Neural cell (in vitro differentiated cells): ENCODE measurements around the gene TFDP1. TPM values are rescaled to one million over a fixed set of nuclear protein-coding genes. Genes with fewer than 3 reads are reported as not detected.

Experiments used
- H2AFZ ChIP-seq: fragments of 200-600, 300-800 bp; sonication (generic), shearing (Covaris generic); 2 replicates; pipeline ENCODE4 v1.6.0; 2014; ENCODE audit warnings: low read depth, mild to moderate bottlenecking, antibody characterized with exemption, low read length, moderate library complexity
- H3F3A ChIP-seq: fragments of 200-600 bp; shearing (Covaris generic); 2 replicates; pipeline ENCODE4 v1.6.1; 2016; ENCODE audit warnings: mild to moderate bottlenecking, moderate library complexity, mixed read lengths, antibody characterized with exemption, low read length; ENCODE audit not compliant: insufficient read depth, poor library complexity, severe bottlenecking
- H3K27ac ChIP-seq: fragments of 200-600, 300-800 bp; sonication (generic), shearing (Covaris generic); 2 replicates; pipeline ENCODE4 v1.5.1; 2014; ENCODE audit warnings: mild to moderate bottlenecking, low read length, moderate library complexity
- H3K27me3 ChIP-seq: fragments of 300-800, 200-600 bp; sonication (generic), shearing (Covaris generic); 2 replicates; pipeline ENCODE4 v1.6.0; 2014; ENCODE audit warnings: mild to moderate bottlenecking, low read depth, low read length, moderate library complexity; ENCODE audit not compliant: insufficient read depth
- H3K36me3 ChIP-seq: fragments of 300-800, 200-600 bp; sonication (generic), shearing (Covaris generic); 2 replicates; pipeline ENCODE4 v1.5.1; 2014; ENCODE audit warnings: mild to moderate bottlenecking, antibody characterized with exemption, low read length, moderate library complexity; ENCODE audit not compliant: insufficient read depth
- H3K4me2 ChIP-seq: fragments of 300-800, 200-600 bp; sonication (generic), shearing (Covaris generic); 2 replicates; pipeline ENCODE4 v1.6.0; 2014; ENCODE audit warnings: mild to moderate bottlenecking, low read length
- H3K4me3 ChIP-seq: fragments of 300-800, 200-600 bp; sonication (generic), shearing (Covaris generic); 2 replicates; pipeline ENCODE4 v1.5.1; 2014; ENCODE audit warnings: mild to moderate bottlenecking, low read length, moderate library complexity
- H3K79me2 ChIP-seq: fragments of 200-600 bp; shearing (Covaris generic); replicated peaks from 2 replicates; pipeline ENCODE4 v1.6.0; 2014; ENCODE audit warnings: mild to moderate bottlenecking, low read length, moderate library complexity; ENCODE audit not compliant: insufficient read depth
- H3K9ac ChIP-seq: fragments of 300-800, 200-600 bp; sonication (generic), shearing (Covaris generic); 2 replicates; pipeline ENCODE4 v1.6.1; 2016; ENCODE audit warnings: mild to moderate bottlenecking, low read length, mixed read lengths
- H3K9me2 ChIP-seq: fragments of 200-600 bp; shearing (Covaris generic); 2 replicates; pipeline ENCODE4 v1.6.1; 2016; ENCODE audit warnings: mild to moderate bottlenecking, low read length, mixed read lengths; ENCODE audit not compliant: insufficient read depth
- H3K9me3 ChIP-seq: fragments of 200-600, 300-800 bp; sonication (generic), shearing (Covaris generic); 2 replicates; pipeline ENCODE4 v1.6.1; 2016; ENCODE audit warnings: mild to moderate bottlenecking, mixed run types, low read length, moderate library complexity, mixed read lengths
- H4K20me1 ChIP-seq: fragments of 200-600 bp; shearing (Covaris generic); 2 replicates; pipeline ENCODE4 v1.6.1; 2016; ENCODE audit warnings: mild to moderate bottlenecking, mixed run types; ENCODE audit not compliant: insufficient read depth
- CTCF ChIP-seq: fragments of 450-650 bp; IDR thresholded peaks from 2 replicates; pipeline ENCODE4 v1.5.1; 2014; ENCODE audit warnings: antibody characterized with exemption, mild to moderate bottlenecking, moderate library complexity; ENCODE audit not compliant: poor library complexity, severe bottlenecking
- EP300 ChIP-seq: fragments of 450-650 bp; conservative IDR thresholded peaks from 2 replicates; pipeline ENCODE4 v1.6.1; 2014; ENCODE audit warnings: antibody characterized with exemption, mild to moderate bottlenecking, moderate library complexity; ENCODE audit not compliant: poor library complexity, severe bottlenecking
- EZH2 ChIP-seq: fragments of 200-600, 300-800 bp; shearing (Covaris generic), sonication (generic); IDR thresholded peaks from 2 replicates; pipeline ENCODE4 v1.6.1; 2014; ENCODE audit warnings: antibody characterized with exemption, low read length, borderline replicate concordance, mild to moderate bottlenecking; ENCODE audit not compliant: insufficient read depth, poor library complexity, severe bottlenecking
- MXI1 ChIP-seq: fragments of 450-650 bp; conservative IDR thresholded peaks from 2 replicates; pipeline ENCODE4 v1.6.1; 2014; ENCODE audit warnings: antibody characterized with exemption, mild to moderate bottlenecking; ENCODE audit not compliant: poor library complexity, severe bottlenecking
- POLR2AphosphoS5 ChIP-seq: IDR thresholded peaks from 2 replicates; pipeline ENCODE4 v1.6.1; 2012
- RAD21 ChIP-seq: fragments of 450-650 bp; conservative IDR thresholded peaks from 2 replicates; pipeline ENCODE4 v1.6.1; 2014; ENCODE audit warnings: antibody characterized with exemption, mild to moderate bottlenecking, moderate library complexity
- REST ChIP-seq: IDR thresholded peaks from 2 replicates; pipeline ENCODE4 v1.6.1; 2012; ENCODE audit warnings: borderline replicate concordance
- SMC3 ChIP-seq: fragments of 450-650 bp; conservative IDR thresholded peaks from 2 replicates; pipeline ENCODE4 v1.6.1; 2014; ENCODE audit warnings: antibody characterized with exemption, mild to moderate bottlenecking, moderate library complexity; ENCODE audit not compliant: poor library complexity
- TAF1 ChIP-seq: IDR thresholded peaks from 2 replicates; pipeline ENCODE4 v1.6.1; 2012; ENCODE audit warnings: low read depth
- polyA plus RNA-seq: library from polyadenylated mRNA; depleted of rRNA; stranded (reverse); fragments of >200 nt; gene quantifications from 2 replicates; pipeline ENCODE4 v1.2.3, GENCODE V29; 2014

Gene TFDP1
- polyA plus RNA-seq, 1 donor from 2014 or later: 81.2 TPM

GRCh38 chr13:113669231-113669754 is 84.7 kb downstream of the TFDP1 start:
- no peaks in the 10 kb centered on the region for H3K27me3 ChIP-seq
- H3K4me2 ChIP-seq: no peak overlapping the region
- no peaks in the 10 kb centered on the region for H3K79me2 ChIP-seq
- TF ChIP-seq POLR2AphosphoS5: no peak
- no peak for TF ChIP-seq EZH2
- TF ChIP-seq RAD21: no peak
- no peak for TF ChIP-seq TAF1
- TF ChIP-seq REST: no peak
- TF ChIP-seq SMC3: no peak
- no peak for TF ChIP-seq CTCF
- no peak for TF ChIP-seq EP300
- TF ChIP-seq MXI1: no peak
- H3K9ac ChIP-seq: no peak overlapping the region
- H3K4me3 ChIP-seq: no peak overlapping the region
- no peaks in the 10 kb centered on the region for H3K9me3 ChIP-seq
- no peaks in the 10 kb centered on the region for H4K20me1 ChIP-seq
- no peak overlapping the region for H2AFZ ChIP-seq
- no peaks in the 10 kb centered on the region for H3K36me3 ChIP-seq
- no peak overlapping the region for H3K27ac ChIP-seq
- no peaks in the 10 kb centered on the region for H3K9me2 ChIP-seq
- no peaks in the 10 kb centered on the region for H3F3A ChIP-seq

- H2AFZ ChIP-seq: no peak overlapping the region
- no peaks in the 10 kb centered on the region for H3K36me3 ChIP-seq
- H3K4me3 ChIP-seq: no peak overlapping the region
- H3K27me3 ChIP-seq: no peaks in the 10 kb centered on the region
- TF ChIP-seq EZH2 (no peak), TAF1 (no peak), CTCF (no peak), SMC3 (no peak), POLR2AphosphoS5 (no peak), EP300 (no peak), RAD21 (no peak), MXI1 (no peak), REST (no peak)
- H3K9me2 ChIP-seq: no peaks in the 10 kb centered on the region
- H3F3A ChIP-seq: no peaks in the 10 kb centered on the region
- H3K27ac ChIP-seq: no peak overlapping the region
- H3K9me3 ChIP-seq: no peaks in the 10 kb centered on the region
- H3K9ac ChIP-seq: no peak overlapping the region
- no peaks in the 10 kb centered on the region for H3K79me2 ChIP-seq
- H4K20me1 ChIP-seq: no peaks in the 10 kb centered on the region
- no peak overlapping the region for H3K4me2 ChIP-seq
These were observed 85.3 kb downstream of the TFDP1 start for GRCh38 chr13:113669755-113670341.
